ENCODE measurements around the gene GANAB. TPM values are rescaled to one million over a fixed set of nuclear protein-coding genes. Genes with fewer than 3 reads are reported as not detected.
A peak's percentile ranks its signal among the peaks of the same experiment; 100 is the strongest.

GANAB gene
- total and polyA plus RNA-seq, 2 of the 13 experiments (the other 11 are each of a cell fraction or from before 2014, with no cell fraction given), result 99.5 to 234 TPM

GRCh38 chr11:62591448-62592145, 54.8 kb downstream of the GANAB start, which contains the start of gene TUT1 (continued):
- TF ChIP-seq ZNF576 (CRISPR knock-in tag; IDR thresholded peaks at IDR 0.05) (no peak), SOX5 (CRISPR knock-in tag; IDR thresholded peaks at IDR 0.05; ENCODE audit: borderline replicate concordance) (no peak; the same call in 1 of the 2 replicates), FOXO4 (CRISPR knock-in tag; conservative IDR thresholded peaks at IDR 0.05) (0 out of 2 replicates have a peak, but pooled peaks have one; percentile 72), FOXA1 (IDR thresholded peaks at IDR 0.05) (no peak), FOXA1 (CRISPR knock-in tag; IDR thresholded peaks at IDR 0.05) (peak; percentile 54), SRSF9 (IDR thresholded peaks at IDR 0.05; ENCODE audit: borderline replicate concordance, insufficient read depth, low read depth, low read length, poor library complexity, severe bottlenecking) (no peak), ZNF772 (CRISPR knock-in tag; IDR thresholded peaks at IDR 0.05) (peak; percentile 90; the same call in 1 of the 2 replicates), HOXA3 (CRISPR knock-in tag; IDR thresholded peaks at IDR 0.05) (peak; percentile 97), MAX (IDR thresholded peaks at IDR 0.05) (peak; percentile 72), JUND (CRISPR knock-in tag; IDR thresholded peaks at IDR 0.05) (no peak; the same call in 1 of the 2 replicates), NFIB (CRISPR knock-in tag; IDR thresholded peaks at IDR 0.05; ENCODE audit: borderline replicate concordance) (no peak), IRF1 (CRISPR knock-in tag; IDR thresholded peaks at IDR 0.05; ENCODE audit: low read depth) (no peak), AGO1 (IDR thresholded peaks at IDR 0.05; ENCODE audit: low read depth, low read length, poor library complexity, severe bottlenecking) (peak; percentile 83), ZNF746 (CRISPR knock-in tag; IDR thresholded peaks at IDR 0.05) (peak; percentile 63; the same call in 1 of the 2 replicates), SNAI1 (CRISPR knock-in tag; IDR thresholded peaks at IDR 0.05; ENCODE audit: borderline replicate concordance) (no peak), ZNF121 (CRISPR knock-in tag; IDR thresholded peaks at IDR 0.05) (no peak), ZNF143 (CRISPR knock-in tag; IDR thresholded peaks at IDR 0.05) (peak; percentile 62; the same call in 1 of the 2 replicates), ZNF558 (CRISPR knock-in tag; IDR thresholded peaks at IDR 0.05; ENCODE audit: borderline replicate concordance) (no peak), GFI1 (CRISPR knock-in tag; IDR thresholded peaks at IDR 0.05; ENCODE audit: borderline replicate concordance) (0 out of 2 replicates have a peak, but pooled peaks have one; percentile 51), MZF1 (CRISPR knock-in tag; IDR thresholded peaks at IDR 0.05; ENCODE audit: borderline replicate concordance) (no peak; the same call in 1 of the 2 replicates), ZBTB3 (CRISPR knock-in tag; IDR thresholded peaks at IDR 0.05; ENCODE audit: borderline replicate concordance, low read depth) (no peak), NFE2L2 (IDR thresholded peaks at IDR 0.05; ENCODE audit: low read length) (no peak; the same call in 1 of the 2 replicates)
- TF ChIP-seq, protein P1, sequence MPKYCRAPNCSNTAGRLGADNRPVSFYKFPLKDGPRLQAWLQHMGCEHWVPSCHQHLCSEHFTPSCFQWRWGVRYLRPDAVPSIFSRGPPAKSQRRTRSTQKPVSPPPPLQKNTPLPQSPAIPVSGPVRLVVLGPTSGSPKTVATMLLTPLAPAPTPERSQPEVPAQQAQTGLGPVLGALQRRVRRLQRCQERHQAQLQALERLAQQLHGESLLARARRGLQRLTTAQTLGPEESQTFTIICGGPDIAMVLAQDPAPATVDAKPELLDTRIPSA (CRISPR knock-in tag; IDR thresholded peaks at IDR 0.05; ENCODE audit: borderline replicate concordance), result no peak
- TF ChIP-seq, protein P2, sequence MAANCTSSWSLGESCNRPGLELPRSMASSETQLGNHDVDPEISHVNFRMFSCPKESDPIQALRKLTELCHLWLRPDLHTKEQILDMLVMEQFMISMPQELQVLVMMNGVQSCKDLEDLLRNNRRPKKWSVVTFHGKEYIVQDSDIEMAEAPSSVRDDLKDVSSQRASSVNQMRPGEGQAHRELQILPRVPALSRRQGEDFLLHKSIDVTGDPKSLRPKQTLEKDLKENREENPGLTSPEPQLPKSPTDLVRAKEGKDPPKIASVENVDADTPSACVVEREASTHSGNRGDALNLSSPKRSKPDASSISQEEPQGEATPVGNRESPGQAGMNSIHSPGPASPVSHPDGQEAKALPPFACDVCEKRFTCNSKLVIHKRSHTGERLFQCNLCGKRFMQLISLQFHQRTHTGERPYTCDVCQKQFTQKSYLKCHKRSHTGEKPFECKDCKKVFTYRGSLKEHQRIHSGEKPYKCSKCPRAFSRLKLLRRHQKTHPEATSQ (CRISPR knock-in tag; IDR thresholded peaks at IDR 0.05; ENCODE audit: borderline replicate concordance), result 0 out of 2 replicates have a peak, but pooled peaks have one; percentile 72
